K562 (cell line): ENCODE measurements around the gene IL17RB. TPM values are rescaled to one million over a fixed set of nuclear protein-coding genes. Genes with fewer than 3 reads are reported as not detected.

Source experiments
- ELF1 ChIP-seq: fragments of 200-800 bp; sonication (Bioruptor generic); IDR thresholded peaks from 2 replicates; pipeline ENCODE4 v1.6.1; 2016; ENCODE audit warnings: missing genetic modification characterization, missing compliant biosample characterization
- ESRRA ChIP-seq: fragments of 450-650 bp; IDR thresholded peaks from 2 replicates; pipeline ENCODE4 v1.6.1; 2014; ENCODE audit warnings: low read depth, mild to moderate bottlenecking, moderate library complexity, borderline replicate concordance
- GABPB1 ChIP-seq: sonication (generic); formaldehyde crosslinking; IDR thresholded peaks from 2 replicates; pipeline ENCODE4 v1.8.0; 2022; ENCODE audit warnings: mild to moderate bottlenecking, missing genetic modification reagents
- JUND ChIP-seq, 2 experiments: IDR thresholded peaks; 2 replicates in 1 of 2; 3 replicates in 1 of 2; pipeline ENCODE4 v1.6.1; 2011; ENCODE audit warnings: borderline replicate concordance in 2 of 2, low read depth in 2 of 2, low read length in 2 of 2, improper control_type of control experiment in 1 of 2, missing biosample characterization in 1 of 2, missing genetic modification characterization in 1 of 2, missing genetic modification reagents in 1 of 2
- MTA3 ChIP-seq: fragments of 450-650 bp; formaldehyde crosslinking; IDR thresholded peaks from 2 replicates; pipeline ENCODE4 v1.6.1; 2017; ENCODE audit warnings: mild to moderate bottlenecking, borderline replicate concordance
- MYNN ChIP-seq, 2 experiments: sonication (generic); formaldehyde crosslinking in 1 of 2; IDR thresholded peaks; 2 replicates each; pipeline versions ENCODE4 v1.5.0 to v1.6.1; 2016 to 2020; ENCODE audit warnings: antibody characterized with exemption in 1 of 2, missing genetic modification reagents in 1 of 2
- POLR2A ChIP-seq: fragments of 450-650 bp; conservative IDR thresholded peaks from 2 replicates; pipeline ENCODE4 v1.6.1; 2016
- RBM39 ChIP-seq: fragments of 200-400 bp; formaldehyde crosslinking; optimal IDR thresholded peaks from 2 replicates; pipeline ENCODE3; 2018; ENCODE audit warnings: low read depth, low read length
- SRSF1 ChIP-seq: fragments of 200-400 bp; formaldehyde crosslinking; IDR thresholded peaks from 2 replicates; pipeline ENCODE4 v1.6.1; 2017; ENCODE audit warnings: mild to moderate bottlenecking, low read depth, low read length, moderate library complexity
- polyA plus RNA-seq, 8 experiments: library from polyadenylated mRNA; depleted of rRNA in 4 of 8; stranded (reverse) in 5 of 8; unstranded in 3 of 8; fragments of >200 nt; fragmentation: Nextera tagmentation in 2 of 8; fragmentation: Illumina TruSeq in 1 of 8; extraction: Ambion mirVana in 2 of 8; extraction: Trizol in 1 of 8; gene quantifications; 2 replicates each; pipeline versions ENCODE4 v1.2.1 to v1.2.3, GENCODE V29; 2011 to 2014; ENCODE audit warnings: inconsistent platforms in 1 of 8, missing spikeins in 1 of 8
- total RNA-seq, 7 experiments: library from RNA; depleted of rRNA in 6 of 7; stranded (reverse); fragments of >200 nt in 6 of 7; fragmentation: Illumina TruSeq in 2 of 7; extraction: Trizol in 2 of 7; gene quantifications; 2 replicates each; pipeline versions ENCODE4 v1.2.1 to v1.2.3, GENCODE V29; 2011 to 2021; ENCODE audit warnings: low replicate concordance in 1 of 7
- TF ChIP-seq, protein P1 (sequence below), 2 experiments: fragments of 450-650 bp in 1 of 2; sonication (generic) in 1 of 2; formaldehyde crosslinking in 1 of 2; IDR thresholded peaks; 2 replicates each; pipeline versions ENCODE4 v1.7.1 to v1.9.0; 2016 to 2022; ENCODE audit warnings: inconsistent platforms in 1 of 2, mild to moderate bottlenecking in 1 of 2, missing genetic modification reagents in 1 of 2
- TF ChIP-seq, protein P2 (sequence below): fragments of 450-650 bp; IDR thresholded peaks from 2 replicates; pipeline ENCODE4 v1.6.1; 2017; ENCODE audit warnings: antibody characterized with exemption, mild to moderate bottlenecking

IL17RB gene
- total and polyA plus RNA-seq, 9 of the 15 experiments (the other 6 are each of a cell fraction or from before 2014, with no cell fraction given): 1.1 to 4.1 (median 1.7) TPM

DNA sequence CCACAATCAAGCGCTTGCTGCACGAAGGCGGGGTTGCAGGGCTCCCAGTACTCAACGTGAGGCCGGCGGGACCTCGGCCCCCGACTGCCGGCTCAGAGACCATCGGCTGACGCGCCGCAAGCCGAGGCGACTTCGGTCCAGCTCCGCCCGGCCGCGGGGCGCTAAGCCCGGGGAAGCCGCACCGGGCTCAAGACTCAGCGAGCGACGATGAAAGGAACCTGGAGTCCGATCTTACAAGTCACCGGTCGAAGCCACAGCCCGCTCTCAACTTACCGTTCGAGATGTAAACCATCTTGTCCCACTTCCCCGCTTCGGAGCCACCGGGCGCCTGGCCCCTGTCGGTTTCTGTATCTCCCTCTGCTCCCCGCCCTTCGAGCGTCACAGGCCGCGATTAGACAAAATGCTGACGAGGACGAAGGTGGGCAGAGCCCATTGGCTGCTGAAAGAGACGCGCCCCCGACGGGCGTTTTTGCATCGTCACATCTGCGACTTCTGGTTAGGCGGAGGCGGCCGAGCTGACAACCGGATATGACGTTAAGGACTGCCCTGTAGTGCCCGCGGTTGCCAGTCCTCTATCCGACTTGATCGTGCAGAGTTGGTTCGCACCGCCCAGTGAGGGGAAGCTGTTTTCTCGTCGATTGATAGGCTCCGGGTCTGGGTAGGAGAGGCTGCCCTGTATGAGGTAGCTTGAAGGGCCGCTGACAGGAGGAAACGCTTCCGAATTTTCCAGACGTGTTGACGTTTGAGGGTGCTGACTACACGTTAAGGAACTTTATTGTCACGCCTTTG lies 45.3 kb downstream of the IL17RB start, which contains the start of gene SELENOK (continued):
- TF ChIP-seq, protein P1, sequence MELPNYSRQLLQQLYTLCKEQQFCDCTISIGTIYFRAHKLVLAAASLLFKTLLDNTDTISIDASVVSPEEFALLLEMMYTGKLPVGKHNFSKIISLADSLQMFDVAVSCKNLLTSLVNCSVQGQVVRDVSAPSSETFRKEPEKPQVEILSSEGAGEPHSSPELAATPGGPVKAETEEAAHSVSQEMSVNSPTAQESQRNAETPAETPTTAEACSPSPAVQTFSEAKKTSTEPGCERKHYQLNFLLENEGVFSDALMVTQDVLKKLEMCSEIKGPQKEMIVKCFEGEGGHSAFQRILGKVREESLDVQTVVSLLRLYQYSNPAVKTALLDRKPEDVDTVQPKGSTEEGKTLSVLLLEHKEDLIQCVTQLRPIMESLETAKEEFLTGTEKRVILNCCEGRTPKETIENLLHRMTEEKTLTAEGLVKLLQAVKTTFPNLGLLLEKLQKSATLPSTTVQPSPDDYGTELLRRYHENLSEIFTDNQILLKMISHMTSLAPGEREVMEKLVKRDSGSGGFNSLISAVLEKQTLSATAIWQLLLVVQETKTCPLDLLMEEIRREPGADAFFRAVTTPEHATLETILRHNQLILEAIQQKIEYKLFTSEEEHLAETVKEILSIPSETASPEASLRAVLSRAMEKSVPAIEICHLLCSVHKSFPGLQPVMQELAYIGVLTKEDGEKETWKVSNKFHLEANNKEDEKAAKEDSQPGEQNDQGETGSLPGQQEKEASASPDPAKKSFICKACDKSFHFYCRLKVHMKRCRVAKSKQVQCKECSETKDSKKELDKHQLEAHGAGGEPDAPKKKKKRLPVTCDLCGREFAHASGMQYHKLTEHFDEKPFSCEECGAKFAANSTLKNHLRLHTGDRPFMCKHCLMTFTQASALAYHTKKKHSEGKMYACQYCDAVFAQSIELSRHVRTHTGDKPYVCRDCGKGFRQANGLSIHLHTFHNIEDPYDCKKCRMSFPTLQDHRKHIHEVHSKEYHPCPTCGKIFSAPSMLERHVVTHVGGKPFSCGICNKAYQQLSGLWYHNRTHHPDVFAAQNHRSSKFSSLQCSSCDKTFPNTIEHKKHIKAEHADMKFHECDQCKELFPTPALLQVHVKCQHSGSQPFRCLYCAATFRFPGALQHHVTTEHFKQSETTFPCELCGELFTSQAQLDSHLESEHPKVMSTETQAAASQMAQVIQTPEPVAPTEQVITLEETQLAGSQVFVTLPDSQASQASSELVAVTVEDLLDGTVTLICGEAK (IDR thresholded peaks at IDR 0.05): peak; percentile 89
- TF ChIP-seq, protein P1 (CRISPR knock-in tag; IDR thresholded peaks at IDR 0.05): no peak
- no peak for TF ChIP-seq SRSF1
- TF ChIP-seq POLR2A: peak; percentile 87
- TF ChIP-seq, protein P2, sequence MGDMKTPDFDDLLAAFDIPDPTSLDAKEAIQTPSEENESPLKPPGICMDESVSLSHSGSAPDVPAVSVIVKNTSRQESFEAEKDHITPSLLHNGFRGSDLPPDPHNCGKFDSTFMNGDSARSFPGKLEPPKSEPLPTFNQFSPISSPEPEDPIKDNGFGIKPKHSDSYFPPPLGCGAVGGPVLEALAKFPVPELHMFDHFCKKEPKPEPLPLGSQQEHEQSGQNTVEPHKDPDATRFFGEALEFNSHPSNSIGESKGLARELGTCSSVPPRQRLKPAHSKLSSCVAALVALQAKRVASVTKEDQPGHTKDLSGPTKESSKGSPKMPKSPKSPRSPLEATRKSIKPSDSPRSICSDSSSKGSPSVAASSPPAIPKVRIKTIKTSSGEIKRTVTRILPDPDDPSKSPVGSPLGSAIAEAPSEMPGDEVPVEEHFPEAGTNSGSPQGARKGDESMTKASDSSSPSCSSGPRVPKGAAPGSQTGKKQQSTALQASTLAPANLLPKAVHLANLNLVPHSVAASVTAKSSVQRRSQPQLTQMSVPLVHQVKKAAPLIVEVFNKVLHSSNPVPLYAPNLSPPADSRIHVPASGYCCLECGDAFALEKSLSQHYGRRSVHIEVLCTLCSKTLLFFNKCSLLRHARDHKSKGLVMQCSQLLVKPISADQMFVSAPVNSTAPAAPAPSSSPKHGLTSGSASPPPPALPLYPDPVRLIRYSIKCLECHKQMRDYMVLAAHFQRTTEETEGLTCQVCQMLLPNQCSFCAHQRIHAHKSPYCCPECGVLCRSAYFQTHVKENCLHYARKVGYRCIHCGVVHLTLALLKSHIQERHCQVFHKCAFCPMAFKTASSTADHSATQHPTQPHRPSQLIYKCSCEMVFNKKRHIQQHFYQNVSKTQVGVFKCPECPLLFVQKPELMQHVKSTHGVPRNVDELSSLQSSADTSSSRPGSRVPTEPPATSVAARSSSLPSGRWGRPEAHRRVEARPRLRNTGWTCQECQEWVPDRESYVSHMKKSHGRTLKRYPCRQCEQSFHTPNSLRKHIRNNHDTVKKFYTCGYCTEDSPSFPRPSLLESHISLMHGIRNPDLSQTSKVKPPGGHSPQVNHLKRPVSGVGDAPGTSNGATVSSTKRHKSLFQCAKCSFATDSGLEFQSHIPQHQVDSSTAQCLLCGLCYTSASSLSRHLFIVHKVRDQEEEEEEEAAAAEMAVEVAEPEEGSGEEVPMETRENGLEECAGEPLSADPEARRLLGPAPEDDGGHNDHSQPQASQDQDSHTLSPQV: no peak
- peak; percentile 69; the same call in 1 of the 2 replicates for TF ChIP-seq MTA3
- TF ChIP-seq ELF1 (tag): 0 out of 2 replicates have a peak, but pooled peaks have one; percentile 35
- no peak for TF ChIP-seq MYNN (IDR thresholded peaks at IDR 0.05)
- no peak for TF ChIP-seq MYNN (CRISPR knock-in tag; IDR thresholded peaks at IDR 0.05)
- peak; percentile 94 for TF ChIP-seq GABPB1
- 0 out of 2 replicates have a peak, but pooled peaks have one; percentile 16 for TF ChIP-seq ESRRA
- peak; percentile 25; the same call in 1 of the 2 replicates for TF ChIP-seq JUND (IDR thresholded peaks at IDR 0.05; ENCODE audit: borderline replicate concordance, low read depth, low read length)
- TF ChIP-seq JUND (tag; IDR thresholded peaks at IDR 0.05; ENCODE audit: borderline replicate concordance, low read depth, low read length): peak; percentile 21; the same call in 1 of the 3 replicates
- no peak for TF ChIP-seq RBM39
